ENCODE measurements around the gene LARP1. TPM values are rescaled to one million over a fixed set of nuclear protein-coding genes. Genes with fewer than 3 reads are reported as not detected.

The LARP1 gene
- total and polyA plus RNA-seq, 8 donors = 35.8 to 195 (median 117) TPM

DNA sequence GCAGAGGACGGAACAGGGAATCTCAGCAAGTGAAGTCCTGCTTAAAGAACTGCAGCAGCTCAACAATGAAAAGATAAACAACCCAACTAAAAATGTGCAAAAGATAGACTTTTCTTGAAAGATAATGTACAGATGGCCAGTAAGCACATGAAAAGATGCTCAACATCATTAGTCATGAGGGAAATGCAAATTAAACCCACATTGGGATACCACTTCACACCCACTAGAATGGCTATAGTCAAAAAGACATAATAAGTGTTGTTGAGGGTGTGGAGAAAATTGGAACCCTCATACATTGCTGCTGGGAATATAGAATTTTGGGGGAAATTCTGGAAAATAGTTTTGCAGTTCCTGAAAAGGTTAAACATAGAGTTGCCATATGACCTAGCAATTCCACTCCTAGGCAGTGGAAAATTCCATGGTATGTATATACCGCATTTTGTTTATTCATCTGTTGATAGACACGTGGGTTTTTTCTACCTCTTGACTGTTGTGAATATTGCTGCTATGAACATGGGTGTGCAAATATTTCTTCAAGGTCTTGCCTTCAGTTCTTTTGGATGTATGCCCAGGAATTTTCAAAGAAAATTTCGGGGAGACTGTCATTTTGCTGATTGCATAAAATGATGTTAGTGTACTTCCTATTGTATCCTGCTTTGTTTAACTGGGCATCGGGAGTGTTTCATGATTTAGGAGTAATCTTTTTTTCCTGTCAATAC is 110.4 kb downstream of the LARP1 start:
- intact Hi-C loops (cut with DNase I) = no loop called here
- ATAC-seq = peak in 2 of 4 donors; percentile 52 to 53
- Histone ChIP-seq H3K9me3 (no peaks in the 10 kb centered on the region), H3K36me3 (peaks cover 0 to 7% (median 0%) of the 10 kb centered on the region in 3 donors), H3K4me3 (no peak overlapping the region), H3K4me1 (peaks cover 0 to 15% (median 0%) of the 10 kb centered on the region in 3 donors), H3K27ac (no peak overlapping the region), H3K27me3 (no peaks in the 10 kb centered on the region)
- TF ChIP-seq, protein P1, sequence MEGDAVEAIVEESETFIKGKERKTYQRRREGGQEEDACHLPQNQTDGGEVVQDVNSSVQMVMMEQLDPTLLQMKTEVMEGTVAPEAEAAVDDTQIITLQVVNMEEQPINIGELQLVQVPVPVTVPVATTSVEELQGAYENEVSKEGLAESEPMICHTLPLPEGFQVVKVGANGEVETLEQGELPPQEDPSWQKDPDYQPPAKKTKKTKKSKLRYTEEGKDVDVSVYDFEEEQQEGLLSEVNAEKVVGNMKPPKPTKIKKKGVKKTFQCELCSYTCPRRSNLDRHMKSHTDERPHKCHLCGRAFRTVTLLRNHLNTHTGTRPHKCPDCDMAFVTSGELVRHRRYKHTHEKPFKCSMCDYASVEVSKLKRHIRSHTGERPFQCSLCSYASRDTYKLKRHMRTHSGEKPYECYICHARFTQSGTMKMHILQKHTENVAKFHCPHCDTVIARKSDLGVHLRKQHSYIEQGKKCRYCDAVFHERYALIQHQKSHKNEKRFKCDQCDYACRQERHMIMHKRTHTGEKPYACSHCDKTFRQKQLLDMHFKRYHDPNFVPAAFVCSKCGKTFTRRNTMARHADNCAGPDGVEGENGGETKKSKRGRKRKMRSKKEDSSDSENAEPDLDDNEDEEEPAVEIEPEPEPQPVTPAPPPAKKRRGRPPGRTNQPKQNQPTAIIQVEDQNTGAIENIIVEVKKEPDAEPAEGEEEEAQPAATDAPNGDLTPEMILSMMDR (IDR thresholded peaks at IDR 0.05) = no peak
- WGBS, 2 donors = 28 to 32% methylated on average over 5 of the region's 5 CpGs
- no peak for FAIRE-seq
- no peak for DNase-seq

DNA sequence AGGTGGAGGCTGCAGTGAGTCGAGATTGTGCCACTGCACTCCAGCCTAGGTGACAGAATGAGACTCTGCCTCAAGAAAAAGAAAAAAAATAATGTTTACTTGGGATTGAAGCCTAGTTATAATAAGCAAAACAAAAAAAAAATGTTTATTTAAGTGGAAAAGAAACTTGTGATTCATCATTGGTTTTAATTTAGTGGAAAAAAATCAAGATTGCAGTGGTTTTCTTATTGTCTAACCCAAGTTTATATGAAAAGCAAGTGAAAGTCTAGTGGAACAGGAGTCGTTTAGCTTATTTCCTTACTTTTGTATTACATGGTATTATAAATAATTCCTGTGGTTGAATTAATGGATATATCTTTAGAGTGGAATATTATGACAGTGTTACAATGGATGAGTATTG is 111.7 kb downstream of the LARP1 start:
- intact Hi-C loops (cut with DNase I) = no loop called here

More for the DNA sequence above, 111.7 kb downstream of the LARP1 start:
- WGBS, 2 donors = 70 to 74% methylated on average over 2 of the region's 2 CpGs
- TF ChIP-seq, protein P1 (IDR thresholded peaks at IDR 0.05) = no peak
- Histone ChIP-seq H3K4me1 (peaks cover 0 to 10% (median 0%) of the 10 kb centered on the region in 3 donors), H3K9me3 (no peaks in the 10 kb centered on the region), H3K27me3 (no peaks in the 10 kb centered on the region), H3K4me3 (no peak overlapping the region), H3K27ac (no peak overlapping the region), H3K36me3 (peaks cover 0 to 17% (median 2%) of the 10 kb centered on the region in 3 donors)
- no peak for ATAC-seq
- FAIRE-seq = no peak
- DNase-seq = no peak

Small RNAs within 50 kb of the gene (microRNA-seq; reads per million reads assigned to microRNA genes)
- 0 reads per million in 2 donors for gene MIR378H

Other genes starting within 250 kb of the LARP1 start
- 10 to 100 TPM in 1 of 6 donors, 1 to 10 TPM in 5; 2.0 to 11.8 (median 4.7) TPM for gene FAXDC2, start 95.2 kb downstream of the LARP1 start, total RNA-seq
- 10 to 100 TPM in 1 of 2 donors, 1 to 10 TPM in 1; 3.6 to 10.3 TPM for gene FAXDC2, start 95.2 kb downstream of the LARP1 start, polyA plus RNA-seq
- 10 to 100 TPM; 11.8 to 27.4 (median 14.9) TPM for gene CNOT8, start 103.2 kb downstream of the LARP1 start, total RNA-seq
- 10 to 100 TPM; 15.0 to 23.0 TPM for gene CNOT8, start 103.2 kb downstream of the LARP1 start, polyA plus RNA-seq
- gene GEMIN5, start 182.8 kb downstream of the LARP1 start, total RNA-seq = 1 to 10 TPM; 4.7 to 7.3 (median 6.6) TPM
- 1 to 10 TPM; 1.7 to 3.1 TPM for gene GEMIN5, start 182.8 kb downstream of the LARP1 start, polyA plus RNA-seq
- 10 to 100 TPM; 11.3 to 29.0 (median 21.6) TPM for gene MRPL22, start 185.7 kb downstream of the LARP1 start, total RNA-seq
- 10 to 100 TPM; 22.8 to 27.8 TPM for gene MRPL22, start 185.7 kb downstream of the LARP1 start, polyA plus RNA-seq